ENCODE data around the gene GPR63.

Gene GPR63

GRCh38 chr6:96760153-96760687, 77.1 kb downstream of the GPR63 start:
- Histone ChIP-seq H3K27ac (ENCODE audit: low read depth, low read length) (no peak overlapping the region), H3K4me1 (ENCODE audit: control insufficient read depth, insufficient read depth, low read length) (no peaks in the 10 kb centered on the region), H3K9ac (ENCODE audit: low read length) (no peak overlapping the region), H3K36me3 (ENCODE audit: control insufficient read depth, insufficient read depth, low read length) (no peaks in the 10 kb centered on the region), H3K4me3 (ENCODE audit: low read depth, low read length) (no peak overlapping the region), H3K9me3 (ENCODE audit: control insufficient read depth, insufficient read depth, low read depth, low read length) (no peaks in the 10 kb centered on the region), H3K27me3 (ENCODE audit: control insufficient read depth, insufficient read depth, low read length) (no peaks in the 10 kb centered on the region)

GRCh38 chr6:96755096-96755495, 82.2 kb downstream of the GPR63 start:
- H3K9me3 ChIP-seq (ENCODE audit: control insufficient read depth, insufficient read depth, low read depth, low read length): no peaks in the 10 kb centered on the region
- no peak overlapping the region for H3K27ac ChIP-seq (ENCODE audit: low read depth, low read length)
- no peaks in the 10 kb centered on the region for H3K4me1 ChIP-seq (ENCODE audit: control insufficient read depth, insufficient read depth, low read length)
- H3K4me3 ChIP-seq (ENCODE audit: low read depth, low read length): no peak overlapping the region
- H3K36me3 ChIP-seq (ENCODE audit: control insufficient read depth, insufficient read depth, low read length): no peaks in the 10 kb centered on the region
- no peak overlapping the region for H3K9ac ChIP-seq (ENCODE audit: low read length)
- no peaks in the 10 kb centered on the region for H3K27me3 ChIP-seq (ENCODE audit: control insufficient read depth, insufficient read depth, low read length)

DNA sequence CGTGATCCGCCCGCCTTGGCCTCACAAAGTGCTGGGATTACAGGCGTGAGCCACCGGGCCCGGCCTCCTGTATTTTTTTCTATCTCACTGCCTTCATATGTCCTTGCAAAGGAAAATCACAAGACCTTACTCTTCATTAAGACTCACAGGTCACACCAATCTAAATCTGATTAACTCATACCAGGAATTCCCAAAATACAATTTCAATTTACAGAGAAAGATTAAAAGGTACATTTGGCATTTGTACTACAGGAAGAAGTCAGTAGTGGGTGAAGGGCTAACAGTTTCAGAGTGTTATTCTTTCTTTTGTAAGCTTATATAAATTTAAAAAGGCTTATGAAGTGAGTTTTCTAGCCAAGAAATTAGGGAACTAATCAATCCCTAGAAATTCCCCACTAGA, 87.4 kb downstream of the GPR63 start:
- H3K9me3 ChIP-seq (ENCODE audit: control insufficient read depth, insufficient read depth, low read depth, low read length): no peaks in the 10 kb centered on the region
- H3K27ac ChIP-seq (ENCODE audit: low read depth, low read length): no peak overlapping the region
- no peaks in the 10 kb centered on the region for H3K27me3 ChIP-seq (ENCODE audit: control insufficient read depth, insufficient read depth, low read length)
- H3K36me3 ChIP-seq (ENCODE audit: control insufficient read depth, insufficient read depth, low read length): no peaks in the 10 kb centered on the region
- no peaks in the 10 kb centered on the region for H3K4me1 ChIP-seq (ENCODE audit: control insufficient read depth, insufficient read depth, low read length)
- no peak overlapping the region for H3K4me3 ChIP-seq (ENCODE audit: low read depth, low read length)
- H3K9ac ChIP-seq (ENCODE audit: low read length): no peak overlapping the region

All from HUES6 (cell line).